PFSK-1 (cell line): ENCODE measurements around the gene SH3RF1.

Experiments used
- FOXP2 ChIP-seq: optimal IDR thresholded peaks from 2 replicates; pipeline ENCODE3; 2011; ENCODE audit warnings: borderline replicate concordance, control low read depth, inconsistent platforms; ENCODE audit not compliant: insufficient read depth; ENCODE audit errors: extremely low read length, extremely low read depth
- POLR2AphosphoS5 ChIP-seq: IDR thresholded peaks from 2 replicates; pipeline ENCODE4 v1.6.1; 2012; ENCODE audit warnings: low read depth, mild to moderate bottlenecking, control low read depth, low read length, moderate library complexity
- SIN3A ChIP-seq: IDR thresholded peaks from 2 replicates; pipeline ENCODE4 v1.6.1; 2012; ENCODE audit warnings: mild to moderate bottlenecking, low read length, moderate library complexity, borderline replicate concordance; ENCODE audit not compliant: insufficient read depth
- TAF1 ChIP-seq: IDR thresholded peaks from 2 replicates; pipeline ENCODE4 v1.6.1; 2012; ENCODE audit warnings: low read length, control low read depth, borderline replicate concordance; ENCODE audit not compliant: insufficient read depth
- TF ChIP-seq, protein P1 (sequence below), 2 experiments: IDR thresholded peaks; 2 replicates each; pipeline versions ENCODE4 v1.6.1 to v1.8.0; 2011 to 2012; ENCODE audit warnings: low read depth in 2 of 2, low read length in 2 of 2, control low read depth in 1 of 2, inconsistent platforms in 1 of 2, mild to moderate bottlenecking in 1 of 2, moderate library complexity in 1 of 2; ENCODE audit not compliant: insufficient read depth in 1 of 2

Gene SH3RF1

DNA sequence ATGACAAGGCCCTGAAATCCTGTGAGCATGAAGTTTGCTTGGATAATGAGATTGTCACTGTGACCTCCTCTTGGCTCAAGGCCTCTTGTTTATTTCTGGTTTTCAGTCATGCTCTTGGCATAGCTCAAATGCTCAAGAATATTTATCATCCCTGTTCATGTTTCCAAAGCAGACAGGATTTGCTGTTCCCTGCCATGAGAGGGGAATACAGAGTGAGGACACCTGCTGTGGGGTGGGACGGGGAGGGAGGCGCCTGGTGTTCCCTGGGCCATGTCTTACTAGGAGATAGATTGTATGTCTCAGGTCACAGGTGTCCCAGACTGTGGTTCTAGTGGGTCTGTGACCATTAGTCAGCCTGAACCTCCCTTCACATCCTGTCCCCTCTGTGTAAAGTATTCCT lies 34.9 kb upstream of the SH3RF1 start:
- no peak for TF ChIP-seq TAF1
- TF ChIP-seq FOXP2, result no peak
- no peak for TF ChIP-seq SIN3A
- TF ChIP-seq POLR2AphosphoS5, result no peak
- TF ChIP-seq, protein P1, sequence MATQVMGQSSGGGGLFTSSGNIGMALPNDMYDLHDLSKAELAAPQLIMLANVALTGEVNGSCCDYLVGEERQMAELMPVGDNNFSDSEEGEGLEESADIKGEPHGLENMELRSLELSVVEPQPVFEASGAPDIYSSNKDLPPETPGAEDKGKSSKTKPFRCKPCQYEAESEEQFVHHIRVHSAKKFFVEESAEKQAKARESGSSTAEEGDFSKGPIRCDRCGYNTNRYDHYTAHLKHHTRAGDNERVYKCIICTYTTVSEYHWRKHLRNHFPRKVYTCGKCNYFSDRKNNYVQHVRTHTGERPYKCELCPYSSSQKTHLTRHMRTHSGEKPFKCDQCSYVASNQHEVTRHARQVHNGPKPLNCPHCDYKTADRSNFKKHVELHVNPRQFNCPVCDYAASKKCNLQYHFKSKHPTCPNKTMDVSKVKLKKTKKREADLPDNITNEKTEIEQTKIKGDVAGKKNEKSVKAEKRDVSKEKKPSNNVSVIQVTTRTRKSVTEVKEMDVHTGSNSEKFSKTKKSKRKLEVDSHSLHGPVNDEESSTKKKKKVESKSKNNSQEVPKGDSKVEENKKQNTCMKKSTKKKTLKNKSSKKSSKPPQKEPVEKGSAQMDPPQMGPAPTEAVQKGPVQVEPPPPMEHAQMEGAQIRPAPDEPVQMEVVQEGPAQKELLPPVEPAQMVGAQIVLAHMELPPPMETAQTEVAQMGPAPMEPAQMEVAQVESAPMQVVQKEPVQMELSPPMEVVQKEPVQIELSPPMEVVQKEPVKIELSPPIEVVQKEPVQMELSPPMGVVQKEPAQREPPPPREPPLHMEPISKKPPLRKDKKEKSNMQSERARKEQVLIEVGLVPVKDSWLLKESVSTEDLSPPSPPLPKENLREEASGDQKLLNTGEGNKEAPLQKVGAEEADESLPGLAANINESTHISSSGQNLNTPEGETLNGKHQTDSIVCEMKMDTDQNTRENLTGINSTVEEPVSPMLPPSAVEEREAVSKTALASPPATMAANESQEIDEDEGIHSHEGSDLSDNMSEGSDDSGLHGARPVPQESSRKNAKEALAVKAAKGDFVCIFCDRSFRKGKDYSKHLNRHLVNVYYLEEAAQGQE (IDR thresholded peaks at IDR 0.05; ENCODE audit: insufficient read depth in 1 of 2, low read depth in 2 of 2, low read length in 2 of 2), result no peak

DNA sequence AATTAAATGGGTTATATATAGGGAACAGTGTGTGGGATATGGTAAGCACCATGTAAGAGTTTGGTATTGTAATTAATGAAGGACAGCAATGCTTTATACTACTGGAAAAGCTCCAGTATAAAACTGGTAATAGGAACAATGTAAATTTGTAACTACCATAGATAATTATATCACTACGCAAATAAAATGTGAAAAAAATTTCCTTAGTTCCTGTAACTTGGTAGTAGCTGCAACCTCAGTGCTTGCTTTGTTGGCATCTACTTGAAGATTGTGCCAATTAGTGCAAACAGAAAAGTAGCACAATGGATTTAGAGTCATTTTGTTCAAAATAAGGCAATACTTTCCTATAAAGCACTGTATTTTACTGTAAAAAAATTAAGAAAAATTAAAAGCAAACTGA lies 34.4 kb upstream of the SH3RF1 start:
- TF ChIP-seq FOXP2, result no peak
- TF ChIP-seq, protein P1 (IDR thresholded peaks at IDR 0.05; ENCODE audit: insufficient read depth in 1 of 2, low read depth in 2 of 2, low read length in 2 of 2), result no peak
- no peak for TF ChIP-seq POLR2AphosphoS5
- TF ChIP-seq TAF1, result no peak

DNA sequence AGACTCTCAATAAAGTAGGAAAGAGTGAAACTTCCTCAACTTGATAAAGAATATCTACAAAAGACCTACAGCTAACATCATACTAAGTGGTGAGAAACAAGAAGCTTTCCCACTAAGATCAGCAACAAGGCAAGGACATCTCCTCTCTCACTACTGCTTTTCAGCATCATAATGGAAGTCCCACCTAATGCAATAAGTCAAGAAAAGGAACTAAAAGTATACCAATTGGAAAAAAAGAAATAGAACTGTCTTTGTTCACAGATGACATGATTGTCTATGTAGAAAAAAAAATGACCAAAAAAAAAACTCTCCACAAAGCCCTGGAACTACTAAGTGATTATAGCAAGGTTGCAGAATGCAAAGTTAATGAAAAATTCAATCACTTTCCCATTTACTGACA lies 25.1 kb upstream of the SH3RF1 start:
- TF ChIP-seq FOXP2, result no peak
- no peak for TF ChIP-seq TAF1
- no peak for TF ChIP-seq SIN3A
- TF ChIP-seq POLR2AphosphoS5, result no peak
- TF ChIP-seq, protein P1 (IDR thresholded peaks at IDR 0.05; ENCODE audit: insufficient read depth in 1 of 2, low read depth in 2 of 2, low read length in 2 of 2), result no peak

DNA sequence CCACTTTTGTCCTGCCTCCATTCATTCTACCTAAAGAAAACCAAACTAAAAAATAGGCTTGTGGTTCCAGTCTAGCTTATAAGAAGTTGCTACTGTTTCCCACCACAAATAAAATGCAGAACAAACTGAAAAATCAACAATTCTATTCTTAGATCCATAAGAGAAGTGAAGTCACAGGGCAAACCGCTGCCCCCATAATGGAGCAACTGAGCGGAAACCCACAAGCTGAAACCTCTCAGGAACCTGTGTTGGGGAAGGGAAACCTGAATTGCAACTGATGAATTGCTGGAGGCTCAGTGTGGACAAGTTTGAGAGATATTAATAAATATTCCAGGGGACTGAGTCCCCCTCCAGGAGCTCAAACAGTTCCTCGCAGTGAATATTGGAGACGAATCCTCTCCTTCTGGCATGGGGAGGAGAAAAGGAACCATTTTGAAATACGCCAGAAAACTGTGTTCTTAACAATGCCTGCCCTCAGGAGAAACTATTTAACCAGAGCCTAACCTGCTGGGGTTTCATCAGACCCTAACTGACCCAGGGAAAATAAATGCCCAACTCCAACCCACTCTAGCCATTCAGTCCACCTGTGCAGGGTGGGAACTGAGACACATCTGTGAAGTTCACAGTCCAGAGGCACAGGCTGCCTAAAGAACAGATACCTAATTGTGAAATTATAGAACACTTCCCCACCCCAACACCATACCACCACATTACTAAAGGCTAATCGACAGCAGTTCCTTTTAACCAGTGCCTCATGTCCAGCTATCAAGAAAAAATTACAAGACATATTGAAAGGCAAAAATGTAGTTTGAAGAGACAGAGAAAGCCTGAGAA lies 22.8 kb upstream of the SH3RF1 start:
- no peak for TF ChIP-seq POLR2AphosphoS5
- TF ChIP-seq, protein P1 (IDR thresholded peaks at IDR 0.05; ENCODE audit: insufficient read depth in 1 of 2, low read depth in 2 of 2, low read length in 2 of 2), result no peak
- no peak for TF ChIP-seq SIN3A
- no peak for TF ChIP-seq FOXP2
- TF ChIP-seq TAF1, result no peak
